Brain pericyte (primary cell): ENCODE results near the gene PRPF6.

Experiments
- DNase-seq: peaks from one replicate; pipeline ENCODE4 v3.0.0-alpha.2; 2012; ENCODE audit warnings: low read depth, low spot score

Gene PRPF6

DNA sequence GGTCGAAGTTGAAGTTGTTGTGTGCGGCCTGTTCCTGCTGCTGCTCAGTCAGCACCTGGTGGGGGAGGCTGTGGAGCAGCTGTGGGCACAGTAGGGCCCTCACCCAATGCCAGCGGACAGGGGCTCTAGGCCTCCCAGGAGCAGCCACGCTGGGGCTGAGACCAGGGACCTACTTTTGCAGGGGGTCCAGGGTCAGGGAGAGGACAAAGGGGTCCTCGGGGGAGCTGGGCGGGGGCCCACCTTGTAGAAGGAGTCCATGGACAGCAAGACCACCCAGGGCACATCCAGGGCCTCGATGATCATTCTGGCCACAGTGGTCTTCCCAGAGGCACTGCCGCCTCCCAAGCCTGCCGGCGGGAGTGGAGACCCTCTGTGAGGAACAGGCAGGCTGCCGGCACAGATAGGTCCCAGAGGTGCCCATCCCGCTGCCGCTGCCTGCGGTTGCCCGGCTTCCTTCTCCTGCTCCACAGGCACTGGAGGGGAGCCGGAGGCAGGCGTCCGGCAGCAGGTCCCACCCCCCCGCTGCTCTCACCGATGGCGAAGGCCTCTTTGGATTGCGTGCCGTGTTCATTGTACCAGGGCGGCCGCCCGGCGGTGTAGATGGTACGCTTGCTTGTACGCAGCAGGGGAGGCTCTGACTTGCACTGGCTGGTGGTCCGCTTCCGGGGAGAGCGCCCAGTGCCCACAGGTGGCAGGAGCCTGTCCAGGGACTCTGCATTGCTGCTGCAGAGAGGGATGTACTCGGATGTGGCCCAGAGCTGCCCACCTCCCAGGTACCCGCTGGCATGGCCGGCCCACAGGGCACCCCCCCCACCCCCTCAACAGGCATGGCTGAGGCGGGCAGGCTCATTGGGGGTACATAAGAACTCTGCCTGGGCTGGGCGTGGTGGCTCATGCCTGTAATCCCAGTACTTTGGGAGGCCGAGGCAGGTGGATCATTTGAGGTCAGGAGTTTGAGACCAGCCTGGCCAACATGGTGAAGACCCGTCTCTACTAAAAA lies 34.7 kb upstream of the PRPF6 start:
- DNase-seq, result no peak

DNA sequence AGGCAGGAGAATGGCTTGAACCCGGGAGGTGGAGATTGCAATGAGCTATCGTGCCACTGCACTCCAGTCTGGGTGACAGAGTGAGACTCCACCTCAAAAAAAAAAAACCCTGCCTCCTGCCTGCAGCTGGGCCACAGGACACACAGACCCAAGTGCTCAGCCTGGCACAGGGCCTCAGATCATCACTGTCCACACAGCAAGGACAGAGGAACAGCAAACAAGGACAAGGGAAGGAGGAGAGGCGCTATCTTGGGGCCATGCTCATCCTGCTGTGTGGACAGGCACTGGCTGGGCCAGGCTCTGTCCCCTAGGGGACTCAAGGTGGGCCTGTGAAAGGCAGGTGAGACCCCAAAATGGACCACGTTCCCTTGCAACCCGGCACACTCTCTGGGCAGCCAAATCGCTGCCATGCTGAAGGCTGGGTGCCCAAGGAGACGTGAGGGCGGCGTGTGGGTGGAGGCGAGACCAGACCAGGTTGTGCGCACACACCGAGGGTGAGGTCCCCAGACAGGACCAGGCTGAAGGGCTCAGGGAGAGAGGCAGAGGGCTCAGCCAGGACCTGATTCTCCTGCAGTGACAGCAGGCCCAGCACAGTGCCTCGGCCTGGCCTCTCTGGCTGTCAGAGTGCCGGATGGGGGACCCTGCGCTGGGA lies 33.8 kb upstream of the PRPF6 start:
- DNase-seq, result no peak

- DNase-seq, result no peak
Observed at GRCh38 chr20:63947638-63948456, 33.1 kb upstream of the PRPF6 start.

DNA sequence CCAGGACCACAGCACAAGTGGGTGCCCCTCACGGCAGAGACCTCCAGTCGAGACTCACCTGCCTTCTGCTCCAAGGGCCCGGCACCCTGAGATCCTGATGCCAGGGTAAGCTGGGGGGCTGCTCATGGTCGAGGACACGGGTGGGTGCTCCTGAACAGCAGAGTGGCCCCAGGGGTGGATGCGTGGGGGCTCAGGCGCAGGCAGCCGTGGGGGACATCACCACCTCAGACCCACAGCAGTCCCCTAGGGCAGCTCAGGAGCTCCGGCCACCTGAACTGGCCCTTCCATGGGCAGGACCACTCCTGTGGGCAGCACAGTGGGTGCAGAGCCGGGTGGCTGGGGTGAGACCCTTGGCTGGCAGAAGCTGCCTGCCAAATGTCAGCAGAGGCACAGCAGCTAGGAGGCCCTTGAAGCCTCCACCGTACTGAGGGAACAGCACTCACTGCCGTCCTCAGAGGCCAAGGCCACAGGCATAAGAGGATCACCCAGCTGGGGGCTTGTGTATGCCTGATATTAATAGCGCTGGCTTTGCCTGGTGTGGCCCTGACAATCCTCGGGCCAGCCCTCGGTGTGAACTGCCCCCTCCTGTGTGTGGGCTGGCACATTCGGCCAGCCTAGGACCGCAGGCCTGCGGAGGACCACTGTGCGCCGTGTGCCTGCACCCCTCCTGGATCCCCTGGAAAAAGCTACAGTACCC lies 30.1 kb upstream of the PRPF6 start:
- no peak for DNase-seq

DNA sequence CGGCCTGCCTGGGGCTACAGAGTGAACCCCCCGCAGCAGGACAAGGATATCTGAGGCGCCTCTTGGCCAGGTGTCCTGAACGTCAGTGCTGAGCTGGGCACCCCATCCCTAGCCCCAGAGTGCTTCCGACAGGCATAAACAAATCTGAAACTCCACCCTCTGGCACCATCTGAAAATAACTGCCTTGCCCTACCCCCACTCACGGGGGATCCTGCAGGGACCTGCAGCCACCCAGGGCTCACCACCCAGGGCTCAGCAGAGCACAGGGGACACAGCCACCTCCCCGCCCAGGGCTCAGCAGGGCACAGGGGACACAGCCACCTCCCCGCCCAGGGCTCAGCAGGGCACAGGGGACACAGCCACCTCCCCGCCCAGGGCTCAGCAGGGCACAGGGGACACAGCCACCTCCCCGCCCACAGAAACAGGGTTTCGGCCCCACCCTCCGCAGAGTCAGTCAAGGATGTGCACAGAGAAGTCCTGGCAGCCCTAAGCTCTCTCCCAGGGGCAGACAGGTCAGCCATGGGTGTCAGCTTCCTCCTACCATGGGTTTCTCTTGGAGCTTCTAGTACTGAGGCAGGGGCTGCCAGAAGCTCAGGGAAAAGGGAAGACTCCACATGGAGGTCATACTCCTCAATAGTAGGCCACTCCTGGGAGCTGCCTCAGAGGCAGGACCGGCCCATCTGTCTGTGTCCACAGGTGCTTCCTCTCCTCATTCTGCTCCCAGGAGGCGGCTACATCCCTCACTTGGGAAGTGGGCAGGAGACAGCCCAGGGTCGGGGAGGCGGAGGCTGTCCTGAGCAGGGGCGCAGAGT lies 29.3 kb upstream of the PRPF6 start:
- DNase-seq, result no peak

- DNase-seq, result no peak
Observed at GRCh38 chr20:63952210-63952535, 28.8 kb upstream of the PRPF6 start.

DNA sequence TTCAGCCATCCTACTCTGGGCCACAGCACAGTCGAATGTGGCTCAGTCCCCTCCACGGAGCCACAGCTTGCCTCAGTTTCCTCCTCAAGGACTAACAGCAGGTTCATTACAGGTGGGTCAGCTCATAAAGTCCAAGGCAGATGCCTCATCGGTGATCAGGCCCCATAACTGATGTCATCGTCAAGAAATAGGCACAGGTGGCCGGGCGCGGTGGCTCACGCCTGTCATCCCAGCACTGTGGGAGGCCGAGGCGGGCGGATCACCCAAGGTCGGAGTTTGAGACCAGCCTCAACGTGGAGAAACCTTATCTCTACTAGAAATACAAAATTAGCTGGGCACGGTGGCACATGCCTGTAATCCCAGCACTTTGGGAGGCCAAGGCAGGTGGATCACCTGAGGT lies 28.2 kb upstream of the PRPF6 start:
- DNase-seq, result no peak

- DNase-seq, result no peak
Observed at GRCh38 chr20:63953764-63954429, 27.0 kb upstream of the PRPF6 start.

- DNase-seq, result no peak
Observed at GRCh38 chr20:63955281-63955826, 25.6 kb upstream of the PRPF6 start.

- peak; percentile 79 for DNase-seq
Observed at GRCh38 chr20:63955827-63956663, 24.9 kb upstream of the PRPF6 start, which contains the start of gene UCKL1. UCKL1 (minus strand) TSS chr20:63956416; CDS start chr20:63956372, 44 bp downstream.

DNA sequence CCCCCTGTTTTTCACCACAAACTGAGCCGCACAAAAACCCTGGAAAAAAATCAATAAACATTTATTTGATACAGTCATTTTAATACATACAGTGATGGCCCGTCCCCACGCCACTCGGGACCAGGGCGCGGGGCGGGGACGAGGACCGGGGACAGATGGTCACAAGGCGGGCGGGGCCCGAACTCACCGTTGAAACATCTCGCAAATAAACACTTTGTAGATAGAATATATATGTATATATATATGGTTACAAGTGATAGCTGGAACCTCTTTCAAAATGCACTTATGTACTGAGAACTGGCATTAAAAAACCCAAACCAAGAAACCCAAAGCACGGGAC lies 24.3 kb upstream of the PRPF6 start:
- DNase-seq, result no peak

- DNase-seq, result no peak
Observed at GRCh38 chr20:63957004-63957689, 23.8 kb upstream of the PRPF6 start.

GRCh38 chr20:63957690-63958441 lies 23.1 kb upstream of the PRPF6 start:
- DNase-seq, result no peak

DNA sequence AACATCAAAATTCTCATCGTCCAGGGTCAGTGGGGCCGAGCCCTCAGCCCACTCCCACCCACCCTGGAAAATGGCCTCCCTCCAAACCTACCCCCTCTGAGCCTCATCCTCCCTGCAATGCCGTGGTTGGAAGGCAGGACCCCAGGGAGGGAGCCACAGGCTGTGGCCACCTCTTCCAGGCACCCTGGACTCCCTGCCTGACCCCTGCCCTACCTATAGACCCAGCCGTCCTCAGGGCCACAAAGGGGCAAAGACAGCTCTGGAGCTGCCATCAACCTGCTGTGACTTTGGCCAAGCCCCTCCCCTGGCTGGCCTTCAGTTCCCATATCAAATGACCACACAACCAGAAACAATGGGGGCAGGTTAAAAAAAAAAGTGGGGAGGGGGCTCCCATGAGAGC lies 22.5 kb upstream of the PRPF6 start:
- no peak for DNase-seq

GRCh38 chr20:63958964-63959698 lies 21.8 kb upstream of the PRPF6 start:
- DNase-seq, result no peak

GRCh38 chr20:63959699-63960075 lies 21.2 kb upstream of the PRPF6 start:
- no peak for DNase-seq
